GM12801 (cell line): ENCODE data around the gene MTUS2.

Source experiments
- TF ChIP-seq, protein P1 (sequence below): IDR thresholded peaks from one replicate; pipeline ENCODE4 v1.5.1; 2011; ENCODE audit warnings: control low read depth; ENCODE audit not compliant: insufficient read length; ENCODE audit errors: extremely low read depth

Gene MTUS2

DNA sequence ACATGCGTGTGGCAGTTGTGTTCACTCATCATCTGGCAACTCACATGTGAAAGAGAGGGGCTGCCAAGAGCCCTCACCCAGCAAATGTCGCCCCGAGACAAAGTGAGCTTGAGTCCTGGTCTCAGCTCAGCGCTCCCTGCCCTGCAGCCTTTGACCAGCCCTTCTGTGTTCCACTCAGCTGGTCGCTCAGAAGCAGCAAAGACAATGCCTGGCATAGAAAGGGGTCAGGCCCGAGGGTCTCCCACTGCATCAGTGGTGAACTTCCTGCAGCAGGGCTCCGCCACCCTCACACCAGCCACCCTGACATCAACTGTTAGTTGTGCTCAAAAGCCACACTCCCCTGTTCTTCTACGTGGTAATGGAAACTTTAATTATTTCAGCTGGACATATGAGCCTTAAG is 707.4 kb downstream of the MTUS2 start:
- TF ChIP-seq, protein P1, sequence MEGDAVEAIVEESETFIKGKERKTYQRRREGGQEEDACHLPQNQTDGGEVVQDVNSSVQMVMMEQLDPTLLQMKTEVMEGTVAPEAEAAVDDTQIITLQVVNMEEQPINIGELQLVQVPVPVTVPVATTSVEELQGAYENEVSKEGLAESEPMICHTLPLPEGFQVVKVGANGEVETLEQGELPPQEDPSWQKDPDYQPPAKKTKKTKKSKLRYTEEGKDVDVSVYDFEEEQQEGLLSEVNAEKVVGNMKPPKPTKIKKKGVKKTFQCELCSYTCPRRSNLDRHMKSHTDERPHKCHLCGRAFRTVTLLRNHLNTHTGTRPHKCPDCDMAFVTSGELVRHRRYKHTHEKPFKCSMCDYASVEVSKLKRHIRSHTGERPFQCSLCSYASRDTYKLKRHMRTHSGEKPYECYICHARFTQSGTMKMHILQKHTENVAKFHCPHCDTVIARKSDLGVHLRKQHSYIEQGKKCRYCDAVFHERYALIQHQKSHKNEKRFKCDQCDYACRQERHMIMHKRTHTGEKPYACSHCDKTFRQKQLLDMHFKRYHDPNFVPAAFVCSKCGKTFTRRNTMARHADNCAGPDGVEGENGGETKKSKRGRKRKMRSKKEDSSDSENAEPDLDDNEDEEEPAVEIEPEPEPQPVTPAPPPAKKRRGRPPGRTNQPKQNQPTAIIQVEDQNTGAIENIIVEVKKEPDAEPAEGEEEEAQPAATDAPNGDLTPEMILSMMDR, result no peak

DNA sequence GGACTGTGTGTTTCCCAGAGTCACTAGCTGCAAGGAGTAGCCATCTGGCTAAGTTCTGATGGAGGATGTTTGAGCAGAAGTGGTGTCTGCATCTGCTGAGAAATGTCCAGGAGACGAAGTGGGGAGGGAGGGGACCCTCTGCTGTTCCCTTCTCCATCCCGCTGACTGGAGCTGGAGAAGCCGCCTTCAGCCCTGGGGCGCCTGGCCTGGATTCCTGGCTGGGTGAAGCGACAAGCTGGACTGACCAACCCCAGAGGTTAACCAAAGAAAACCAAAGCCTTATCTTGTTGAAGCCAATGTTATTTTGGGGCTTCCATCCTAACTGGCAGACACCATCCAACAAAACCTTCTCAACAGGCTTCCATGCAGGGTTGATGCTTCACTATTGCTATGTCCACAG is 707.8 kb downstream of the MTUS2 start:
- TF ChIP-seq, protein P1, result no peak

GRCh38 chr13:29529754-29530153 is 709.6 kb downstream of the MTUS2 start:
- TF ChIP-seq, protein P1, result no peak

- TF ChIP-seq, protein P1, result no peak
These were observed 710.8 kb downstream of the MTUS2 start for GRCh38 chr13:29530901-29531300.

DNA sequence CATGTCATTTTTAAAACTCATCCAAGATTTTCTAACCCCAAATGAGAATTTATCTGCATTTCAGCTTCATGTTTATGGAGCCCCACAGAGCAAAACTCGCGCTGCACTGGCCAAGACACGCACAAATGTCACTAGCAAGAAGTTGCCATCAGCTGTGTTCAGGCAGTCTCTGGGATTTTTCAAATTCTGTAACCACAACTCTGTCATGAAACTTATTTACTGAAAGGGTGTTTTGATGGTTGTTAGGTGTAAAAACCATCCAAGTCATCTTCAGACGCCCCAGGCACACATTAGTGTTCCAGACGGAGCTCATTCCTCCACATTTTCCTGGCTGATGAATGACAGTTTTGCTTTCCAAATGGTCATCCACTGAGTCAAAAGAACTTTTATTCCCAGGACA is 712.0 kb downstream of the MTUS2 start:
- TF ChIP-seq, protein P1, result no peak

DNA sequence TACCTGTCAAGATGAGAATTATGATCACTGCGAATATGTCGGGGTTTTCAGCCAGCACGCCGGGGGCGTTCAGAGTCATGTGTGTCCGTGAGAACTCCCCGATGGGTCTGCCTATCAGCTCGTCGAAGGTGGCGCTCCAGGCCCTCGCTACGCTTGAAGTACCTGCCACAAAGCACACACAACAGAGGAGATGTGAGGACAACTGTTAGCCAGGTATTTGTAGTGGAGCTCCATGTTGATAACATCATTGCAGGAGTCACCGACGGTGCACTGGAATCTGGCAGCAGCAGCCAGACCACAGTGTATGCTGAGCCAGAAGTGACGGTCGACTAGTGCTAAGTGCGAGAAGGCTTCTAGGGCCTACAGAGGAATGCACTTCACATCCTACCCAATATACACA is 712.7 kb downstream of the MTUS2 start:
- TF ChIP-seq, protein P1, result no peak

DNA sequence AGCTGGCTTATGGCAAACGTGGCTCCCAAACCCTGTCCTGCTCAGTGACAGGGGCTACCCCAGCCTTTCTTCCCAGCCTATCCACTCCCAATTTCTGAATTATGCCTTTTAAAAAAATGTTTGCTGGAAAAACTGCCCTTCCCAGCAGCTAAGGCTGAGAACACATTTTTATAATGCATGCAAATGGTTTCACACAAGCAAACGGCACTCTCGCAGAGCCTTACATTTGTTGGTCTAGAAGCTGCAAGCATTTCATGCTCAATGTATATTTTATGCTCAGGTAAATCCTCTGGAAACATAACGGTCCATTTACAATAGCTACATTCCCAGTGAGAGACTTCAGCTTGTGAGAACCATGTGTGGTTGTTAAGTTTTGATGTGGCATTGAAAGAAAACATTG is 713.9 kb downstream of the MTUS2 start:
- TF ChIP-seq, protein P1, result no peak
